ENCODE measurements around the gene SNX15. TPM values are rescaled to one million over a fixed set of nuclear protein-coding genes. Genes with fewer than 3 reads are reported as not detected.
"Not testable (repeated sequence)": the region's sequence is repeated elsewhere in the genome, so short reads cannot be mapped to it uniquely, and the experiment has no call there.

Gene SNX15
- total and polyA plus RNA-seq, 2 donors (not counting 1 experiment from before 2014, with no cell fraction given) = 26.0 to 28.5 TPM

DNA sequence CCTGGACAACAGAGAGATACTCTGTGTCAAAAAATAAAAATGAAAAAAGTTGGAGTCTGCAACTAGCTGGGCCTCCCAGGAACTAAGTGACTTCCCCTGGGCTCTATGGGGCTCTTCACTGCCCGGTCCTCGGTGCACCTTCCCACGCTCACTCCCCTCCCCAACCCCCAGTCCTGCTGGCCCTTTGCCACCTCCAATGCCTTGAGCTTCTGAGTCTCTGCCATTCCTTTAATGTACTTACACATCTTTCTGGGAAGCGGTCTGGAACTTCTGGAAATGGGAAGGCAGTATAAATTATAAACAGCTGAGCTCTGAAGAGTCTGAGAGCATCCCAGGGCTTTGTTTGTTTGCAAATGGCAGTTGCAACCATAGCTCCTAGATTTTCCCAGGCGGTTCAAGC, 24.5 kb upstream of the SNX15 start:
- Histone ChIP-seq H3K9me3 (ENCODE audit: control extremely low read depth in 1 of 3, control insufficient read depth in 2 of 3, insufficient read depth in 1 of 3, low read length in 2 of 3) (no peaks in the 10 kb centered on the region), H3K27me3 (replicated peaks in 1 of 4; ENCODE audit: control extremely low read depth in 1 of 4, control insufficient read depth in 3 of 4, insufficient read depth in 4 of 4, low read length in 3 of 4) (peaks cover 0 to 3% (median 0%) of the 10 kb centered on the region in 4 experiments), H3K79me2 (ENCODE audit: control insufficient read depth, insufficient read depth, low read length) (no peaks in the 10 kb centered on the region), H3K4me1 (ENCODE audit: control insufficient read depth in 2 of 2, insufficient read depth in 2 of 2, low read length in 2 of 2) (no peaks in the 10 kb centered on the region), H3K4me2 (replicated peaks; ENCODE audit: low read depth, low read length, poor library complexity, severe bottlenecking) (no peak overlapping the region), H2AFZ (ENCODE audit: insufficient read depth, low read depth, low read length, poor library complexity, severe bottlenecking) (no peak overlapping the region), H3K9ac (ENCODE audit: low read length) (no peak overlapping the region), H4K20me1 (ENCODE audit: control insufficient read depth, insufficient read depth, low read length, poor library complexity, severe bottlenecking) (no peaks in the 10 kb centered on the region), H3K27ac (ENCODE audit: low read length in 2 of 2) (no peak overlapping the region), H3K36me3 (replicated peaks in 1 of 2; ENCODE audit: control extremely low read depth in 1 of 2, control insufficient read depth in 1 of 2, extremely low read depth in 1 of 2, insufficient read depth in 2 of 2, low read length in 1 of 2) (no peaks in the 10 kb centered on the region), H3K4me3 (ENCODE audit: control extremely low read depth in 1 of 5, extremely low read depth in 1 of 5, insufficient read depth in 1 of 5, low read depth in 2 of 5, low read length in 4 of 5) (no peak overlapping the region)
- Mint-ChIP-seq H3K9me3 (ENCODE audit: insufficient read depth) (no peaks in the 10 kb centered on the region), H3K4me3 (no peak overlapping the region), H3K4me1 (peaks cover 9% of the 10 kb centered on the region), H3K27me3 (no peaks in the 10 kb centered on the region), H3K27ac (no peak overlapping the region)
- TF ChIP-seq EZH2 (IDR thresholded peaks at IDR 0.05; ENCODE audit: borderline replicate concordance, insufficient read depth, low read depth, low read length, poor library complexity, severe bottlenecking) = no peak
- no peak for TF ChIP-seq CTCF (IDR thresholded peaks at IDR 0.05)
- ATAC-seq (ENCODE audit: low read depth) (no peak), DNase-seq (no peak)
- CTCF ChIA-PET = interaction anchor here (1.2 to 1.5 kb wide), 2 partner anchors 10 to 156 kb away, joined by 3 to 4 read pairs; no protein-coding TSS in a partner anchor
- WGBS (ENCODE audit: insufficient coverage) = 94% methylated on average over 3 of the region's 5 CpGs
- POLR2A ChIA-PET = no interaction called here
- intact Hi-C loops (cut with micrococcal nuclease) = no loop called here

DNA sequence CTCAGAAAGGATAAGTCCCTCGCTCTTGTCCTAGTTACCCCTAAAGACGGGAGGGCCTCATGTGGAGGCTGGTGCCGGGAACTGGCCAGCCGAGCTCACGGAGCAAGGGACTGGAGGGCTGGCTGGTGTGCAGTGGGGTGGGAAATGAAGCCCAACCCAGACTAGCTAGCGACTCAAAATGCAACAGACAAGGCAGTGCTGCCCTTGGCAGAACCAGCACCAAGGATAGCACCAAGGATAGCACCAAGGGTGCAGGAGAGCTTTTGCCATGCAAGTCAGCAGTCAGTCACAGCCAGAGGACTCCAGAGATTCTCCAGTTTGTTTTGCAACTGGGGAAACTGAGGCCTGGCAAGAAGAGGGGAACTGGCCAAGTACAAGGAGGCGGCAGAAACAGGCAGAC, 24.0 kb upstream of the SNX15 start:
- Histone ChIP-seq H3K4me3 (ENCODE audit: control extremely low read depth in 1 of 5, extremely low read depth in 1 of 5, insufficient read depth in 1 of 5, low read depth in 2 of 5, low read length in 4 of 5) (no peak overlapping the region), H3K9ac (ENCODE audit: low read length) (no peak overlapping the region), H3K79me2 (ENCODE audit: control insufficient read depth, insufficient read depth, low read length) (no peaks in the 10 kb centered on the region), H3K36me3 (replicated peaks in 1 of 2; ENCODE audit: control extremely low read depth in 1 of 2, control insufficient read depth in 1 of 2, extremely low read depth in 1 of 2, insufficient read depth in 2 of 2, low read length in 1 of 2) (no peaks in the 10 kb centered on the region), H4K20me1 (ENCODE audit: control insufficient read depth, insufficient read depth, low read length, poor library complexity, severe bottlenecking) (no peaks in the 10 kb centered on the region), H3K9me3 (ENCODE audit: control extremely low read depth in 1 of 3, control insufficient read depth in 2 of 3, insufficient read depth in 1 of 3, low read length in 2 of 3) (no peaks in the 10 kb centered on the region), H3K27me3 (replicated peaks in 1 of 4; ENCODE audit: control extremely low read depth in 1 of 4, control insufficient read depth in 3 of 4, insufficient read depth in 4 of 4, low read length in 3 of 4) (peaks cover 0 to 3% (median 0%) of the 10 kb centered on the region in 4 experiments), H3K4me1 (ENCODE audit: control insufficient read depth in 2 of 2, insufficient read depth in 2 of 2, low read length in 2 of 2) (no peaks in the 10 kb centered on the region), H3K27ac (ENCODE audit: low read length in 2 of 2) (no peak overlapping the region), H3K4me2 (replicated peaks; ENCODE audit: low read depth, low read length, poor library complexity, severe bottlenecking) (no peak overlapping the region), H2AFZ (ENCODE audit: insufficient read depth, low read depth, low read length, poor library complexity, severe bottlenecking) (no peak overlapping the region)
- intact Hi-C loops (cut with micrococcal nuclease) = no loop called here
- no peak for TF ChIP-seq EZH2 (IDR thresholded peaks at IDR 0.05; ENCODE audit: borderline replicate concordance, insufficient read depth, low read depth, low read length, poor library complexity, severe bottlenecking)
- TF ChIP-seq CTCF (IDR thresholded peaks at IDR 0.05) = no peak
- WGBS (ENCODE audit: insufficient coverage) = 94% methylated on average over 7 of the region's 7 CpGs
- H3K27ac Mint-ChIP-seq = no peak overlapping the region
- H3K4me3 Mint-ChIP-seq = no peak overlapping the region
- ATAC-seq (ENCODE audit: low read depth) = no peak
- ChIA-PET CTCF (interaction anchor here (1.2 kb wide), 1 partner anchor 10 kb away, joined by 3 read pairs; no protein-coding TSS in a partner anchor), POLR2A (no interaction called here)
- no peak for DNase-seq
- H3K4me1 Mint-ChIP-seq = peaks cover 5% of the 10 kb centered on the region
- H3K9me3 Mint-ChIP-seq (ENCODE audit: insufficient read depth) = no peaks in the 10 kb centered on the region
- no peaks in the 10 kb centered on the region for H3K27me3 Mint-ChIP-seq

GRCh38 chr11:65003968-65004367, 23.3 kb upstream of the SNX15 start:
- H3K4me3 Mint-ChIP-seq; intact Hi-C loops (cut with micrococcal nuclease); H3K27ac Mint-ChIP-seq; DNase-seq; H3K36me3 ChIP-seq (replicated peaks in 1 of 2; ENCODE audit: control extremely low read depth in 1 of 2, control insufficient read depth in 1 of 2, extremely low read depth in 1 of 2, insufficient read depth in 2 of 2, low read length in 1 of 2); H3K27ac ChIP-seq (ENCODE audit: low read length in 2 of 2); H3K9me3 Mint-ChIP-seq (ENCODE audit: insufficient read depth); H4K20me1 ChIP-seq (ENCODE audit: control insufficient read depth, insufficient read depth, low read length, poor library complexity, severe bottlenecking); H3K9ac ChIP-seq (ENCODE audit: low read length); H3K9me3 ChIP-seq (ENCODE audit: control extremely low read depth in 1 of 3, control insufficient read depth in 2 of 3, insufficient read depth in 1 of 3, low read length in 2 of 3); POLR2A ChIA-PET; H2AFZ ChIP-seq (ENCODE audit: insufficient read depth, low read depth, low read length, poor library complexity, severe bottlenecking); H3K27me3 Mint-ChIP-seq; ATAC-seq (ENCODE audit: low read depth); H3K4me2 ChIP-seq (replicated peaks; ENCODE audit: low read depth, low read length, poor library complexity, severe bottlenecking); H3K27me3 ChIP-seq (replicated peaks in 1 of 4; ENCODE audit: control extremely low read depth in 1 of 4, control insufficient read depth in 3 of 4, insufficient read depth in 4 of 4, low read length in 3 of 4); H3K4me1 Mint-ChIP-seq; H3K4me3 ChIP-seq (ENCODE audit: control extremely low read depth in 1 of 5, extremely low read depth in 1 of 5, insufficient read depth in 1 of 5, low read depth in 2 of 5, low read length in 4 of 5); H3K4me1 ChIP-seq (ENCODE audit: control insufficient read depth in 2 of 2, insufficient read depth in 2 of 2, low read length in 2 of 2); H3K79me2 ChIP-seq (ENCODE audit: control insufficient read depth, insufficient read depth, low read length): not testable (repeated sequence)
- CTCF ChIA-PET = interaction anchor here (1.2 kb wide), 1 partner anchor 9 kb away, joined by 3 read pairs; no protein-coding TSS in a partner anchor
- WGBS (ENCODE audit: insufficient coverage) = no CpG with 5 or more reads among the region's 3 CpGs

Measured in B cell (primary cell).